Ovary (tissue), 9 donors: ENCODE data around the gene CRKL. TPM values are rescaled to one million over a fixed set of nuclear protein-coding genes. Genes with fewer than 3 reads are reported as not detected.
"Not testable (repeated sequence)": the region's sequence is repeated elsewhere in the genome, so short reads cannot be mapped to it uniquely, and the experiment has no call there.

Experiments
- DNase-seq, 5 donors: peaks; one replicate each; pipeline ENCODE4 v3.0.0-alpha.2; 2019 to 2020
- H3K27ac ChIP-seq, 2 donors: fragments of 200-600 bp; one replicate each; pipeline versions ENCODE4 v1.5.1 to v1.8.0; 2019 to 2022
- H3K27me3 ChIP-seq: fragments of 200-600 bp; one replicate; pipeline ENCODE4 v1.8.0; 2022
- H3K36me3 ChIP-seq: fragments of 200-600 bp; sonication (generic); one replicate; pipeline ENCODE4 v1.5.1; 2019
- H3K4me1 ChIP-seq: one replicate; pipeline ENCODE4 v1.8.1; 2013; ENCODE audit warnings: mild to moderate bottlenecking, moderate library complexity; ENCODE audit not compliant: insufficient read depth
- H3K4me3 ChIP-seq: fragments of 200-600 bp; sonication (generic); one replicate; pipeline ENCODE4 v1.5.1; 2017
- H3K9me3 ChIP-seq, 2 donors: fragments of 200-600 bp in 1 of 2; sonication (generic) in 1 of 2; one replicate each; pipeline versions ENCODE4 v1.5.1 to v1.8.1; 2013 to 2019; ENCODE audit warnings: mild to moderate bottlenecking in 1 of 2, moderate library complexity in 1 of 2
- CTCF ChIP-seq, 3 donors: fragments of 450-650 bp in 2 of 3; fragments of 200-600 bp in 1 of 3; IDR thresholded peaks; one replicate each; pipeline versions ENCODE4 v1.5.1 to v1.8.0; 2016 to 2022; ENCODE audit warnings: antibody characterized with exemption in 3 of 3, mild to moderate bottlenecking in 1 of 3
- EP300 ChIP-seq: sonication (generic); formaldehyde crosslinking; IDR thresholded peaks from one replicate; pipeline ENCODE4 v1.6.1; 2017; ENCODE audit warnings: antibody characterized with exemption
- POLR2A ChIP-seq: fragments of 450-650 bp; IDR thresholded peaks from one replicate; pipeline ENCODE4 v1.6.1; 2017; ENCODE audit warnings: antibody characterized with exemption, mild to moderate bottlenecking, moderate library complexity
- WGBS, 3 donors: extraction: QIAGEN DNeasy Blood & Tissue Kit in 1 of 3; methylation state at CpG; one replicate each; pipeline versions ENCODE4 v1.1.5 to v1.1.7; 2013 to 2017; 5-methylcytosine and 5-hydroxymethylcytosine counted together
- intact Hi-C, 4 donors: fragments of 100-400 bp; cut with DNase I; formaldehyde crosslinking; loops; one replicate each; pipeline versions ENCODE4 v1.11.0 to v1.15.1; 2022 to 2023
- polyA plus RNA-seq, 2 donors: library from polyadenylated mRNA; stranded (reverse); fragments of 200-250 nt in 1 of 2; fragments of 350-450 nt in 1 of 2; fragmentation: Illumina TruSeq in 1 of 2; extraction: RNeasy Lipid Tissue Mini Kit (QIAGEN cat#74804) in 1 of 2; gene quantifications; one replicate each; pipeline ENCODE4 v1.2.3, GENCODE V29; 2013 to 2014
- total RNA-seq, 7 donors: library from RNA; depleted of rRNA in 2 of 7; stranded (reverse); fragments of >200 nt in 2 of 7; fragmentation: NEBNext Ultra II Directional in 3 of 7; extraction: Animal tissue kit (Norgen Biotek cat#: 25700) in 3 of 7; gene quantifications; one replicate each; pipeline versions ENCODE4 v1.1.0 to v1.2.4, GENCODE V29; 2016 to 2023
- donor health status: DM: no; HTN: no; CAD: no; lungs with moderate emphysema.
- donor health status: DM: no; HTN: no; CAD: no.
- donor health status: Bipolar disorder and iron deficiency.
- donor health status: DM: yes; HTN: yes; CAD: no.
- donor health status: DM: no; HTN: no; CAD: no.
- donor health status: DM: yes; HTN: yes; CAD: no.

The CRKL gene
- total and polyA plus RNA-seq, 9 donors, result 22.7 to 71.5 (median 51.5) TPM

GRCh38 chr22:20940904-20941385, 23.7 kb downstream of the CRKL start:
- Histone ChIP-seq H3K27me3 (no peaks in the 10 kb centered on the region), H3K36me3 (no peaks in the 10 kb centered on the region), H3K4me1 (peaks cover 10% of the 10 kb centered on the region), H3K4me3 (no peak overlapping the region), H3K9me3 (no peaks in the 10 kb centered on the region), H3K27ac (no peak overlapping the region)
- intact Hi-C loops, result no loop called here
- TF ChIP-seq POLR2A (no peak), EP300 (no peak), CTCF (IDR thresholded peaks at IDR 0.05) (no peak)
- no peak for DNase-seq
- WGBS, 3 donors, result 80 to 86% (median 86%) methylated on average over 4 of the region's 4 CpGs

GRCh38 chr22:20942203-20942902, 25.1 kb downstream of the CRKL start:
- H3K4me3 ChIP-seq, intact Hi-C loops, H3K9me3 ChIP-seq, H3K27me3 ChIP-seq, H3K27ac ChIP-seq, H3K4me1 ChIP-seq, DNase-seq, H3K36me3 ChIP-seq: not testable (repeated sequence)
- 83 to 91% (median 89%) methylated on average over 7 of the region's 7 CpGs for WGBS, 3 donors

- no peaks in the 10 kb centered on the region for H3K9me3 ChIP-seq
- H3K4me1 ChIP-seq, result peaks cover 7% of the 10 kb centered on the region
- H3K27ac ChIP-seq, result no peak overlapping the region
- no peaks in the 10 kb centered on the region for H3K27me3 ChIP-seq
- no peak overlapping the region for H3K4me3 ChIP-seq
- intact Hi-C loops, result no loop called here
- DNase-seq, result no peak
- H3K36me3 ChIP-seq, result no peaks in the 10 kb centered on the region
- TF ChIP-seq CTCF (IDR thresholded peaks at IDR 0.05), result no peak
- 87 to 91% (median 89%) methylated on average over 8 of the region's 8 CpGs for WGBS, 3 donors
Measured at GRCh38 chr22:20943104-20943933, 26.1 kb downstream of the CRKL start.

- WGBS, 3 donors, result 3 to 17% (median 9%) methylated on average over 1 of the region's 1 CpG
- Histone ChIP-seq H3K27me3 (no peaks in the 10 kb centered on the region), H3K36me3 (no peaks in the 10 kb centered on the region), H3K9me3 (no peaks in the 10 kb centered on the region), H3K4me1 (peaks cover 7% of the 10 kb centered on the region), H3K4me3 (no peak overlapping the region), H3K27ac (no peak overlapping the region)
- no peak for DNase-seq
- TF ChIP-seq CTCF (IDR thresholded peaks at IDR 0.05) (no peak), POLR2A (no peak), EP300 (no peak)
- intact Hi-C loops, result no loop called here
Measured at GRCh38 chr22:20944042-20944441, 26.8 kb downstream of the CRKL start.

GRCh38 chr22:20945578-20945934, 28.3 kb downstream of the CRKL start:
- no peak for TF ChIP-seq POLR2A
- no peak for TF ChIP-seq EP300
- no peak for TF ChIP-seq CTCF (IDR thresholded peaks at IDR 0.05)
- no peaks in the 10 kb centered on the region for H3K27me3 ChIP-seq
- 91 to 93% (median 91%) methylated on average over 2 of the region's 2 CpGs for WGBS, 3 donors
- H3K4me3 ChIP-seq, result no peak overlapping the region
- H3K36me3 ChIP-seq, result no peaks in the 10 kb centered on the region
- no peak for DNase-seq
- intact Hi-C loops, result no loop called here
- H3K9me3 ChIP-seq, result no peaks in the 10 kb centered on the region
- no peak overlapping the region for H3K27ac ChIP-seq
- peaks cover 7% of the 10 kb centered on the region for H3K4me1 ChIP-seq
